ENCODE measurements around the gene TGFBR1. TPM values are rescaled to one million over a fixed set of nuclear protein-coding genes. Genes with fewer than 3 reads are reported as not detected.

Gene TGFBR1
- total and polyA plus RNA-seq, 2 donors (not counting 3 experiments of a cell fraction or from before 2014, with no cell fraction given), result 5.8 to 18.6 TPM

DNA sequence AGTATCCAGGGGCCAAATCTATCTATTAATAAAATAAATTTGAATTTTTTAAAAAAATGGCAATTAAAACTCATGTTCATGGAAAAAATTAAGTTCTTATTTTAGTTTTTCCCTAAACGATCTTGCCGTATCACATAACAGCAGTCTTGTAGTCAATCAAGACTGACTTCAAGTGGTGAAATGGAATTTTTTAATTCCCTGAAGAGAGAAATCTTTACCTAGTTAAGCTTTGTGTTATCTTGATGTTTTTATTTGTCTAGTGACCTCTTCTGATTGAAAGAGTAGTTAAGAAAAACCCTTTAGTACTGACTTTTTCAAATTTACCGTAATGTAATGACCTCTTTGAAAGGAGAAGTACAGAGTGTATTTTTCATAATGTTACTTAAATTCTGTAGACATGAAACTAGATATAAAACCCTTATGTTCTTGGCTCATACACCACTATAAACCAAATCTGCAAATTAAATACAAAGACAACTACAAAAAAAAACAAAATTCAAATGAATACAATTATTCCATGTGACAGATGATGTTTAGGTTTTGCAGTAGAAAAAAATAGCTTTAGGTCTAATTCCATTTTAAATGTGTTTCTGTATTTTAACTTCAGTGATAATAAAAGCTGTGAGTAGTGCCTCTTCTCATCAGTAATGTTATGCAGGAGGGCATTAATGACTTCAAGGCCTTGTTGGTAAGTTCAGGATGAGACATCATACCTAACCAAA, 19.8 kb downstream of the TGFBR1 start:
- Histone ChIP-seq H3K4me1 (ENCODE audit: control insufficient read depth, extremely low read depth, insufficient read depth, low read length) (no peaks in the 10 kb centered on the region), H3K4me3 (replicated peaks in 1 of 3; ENCODE audit: insufficient read depth in 1 of 3, low read depth in 1 of 3, low read length in 3 of 3) (no peak overlapping the region), H3K79me2 (ENCODE audit: control insufficient read depth, insufficient read depth, low read length) (peaks cover 1% of the 10 kb centered on the region), H4K20me1 (replicated peaks; ENCODE audit: control insufficient read depth, extremely low read depth, insufficient read depth, low read length) (peaks cover 2% of the 10 kb centered on the region), H3K4me2 (ENCODE audit: insufficient read depth, low read length) (no peak overlapping the region), H3K9me1 (replicated peaks; ENCODE audit: control insufficient read depth, extremely low read depth, insufficient read depth, low read length) (no peaks in the 10 kb centered on the region), H3K9me3 (replicated peaks; ENCODE audit: control insufficient read depth, insufficient read depth, low read length) (no peaks in the 10 kb centered on the region), H3K27me3 (ENCODE audit: control insufficient read depth in 2 of 2, insufficient read depth in 2 of 2, low read length in 2 of 2) (no peaks in the 10 kb centered on the region), H2AFZ (ENCODE audit: low read depth, low read length) (no peak overlapping the region), H3K9ac (replicated peaks; ENCODE audit: extremely low read depth, insufficient read depth, low read length) (no peak overlapping the region), H3K36me3 (ENCODE audit: control insufficient read depth in 2 of 2, extremely low read depth in 1 of 2, insufficient read depth in 2 of 2, low read length in 2 of 2) (no peaks in the 10 kb centered on the region), H3K27ac (ENCODE audit: insufficient read depth, low read depth, low read length) (no peak overlapping the region)
- dilution Hi-C loops (cut with MboI; ENCODE audit: extremely low pct_ligation_motif_present, low sequenced_read_pairs) (no loop called here), intact Hi-C loops (cut with micrococcal nuclease) (no loop called here)
- CTCF ChIA-PET, result no interaction called here
- POLR2A ChIA-PET, result no interaction called here
- no peak for DNase-seq (ENCODE audit: low read depth, low spot score)
- no peak for FAIRE-seq
- BruUV-seq (replicated peaks), result no TSS peak
- no peak for TF ChIP-seq POLR2A (IDR thresholded peaks at IDR 0.05; ENCODE audit: low read depth, low read length)
- no peak for TF ChIP-seq GATA2 (IDR thresholded peaks at IDR 0.05; ENCODE audit: insufficient read depth, insufficient read length, low read depth, low read length)
- no peak for TF ChIP-seq JUN (IDR thresholded peaks at IDR 0.05; ENCODE audit: borderline replicate concordance, insufficient read depth, insufficient read length, low read depth)
- no peak for TF ChIP-seq MYC (IDR thresholded peaks at IDR 0.05; ENCODE audit: low read depth, low read length)
- TF ChIP-seq FOS (IDR thresholded peaks at IDR 0.05; ENCODE audit: borderline replicate concordance, insufficient read depth, low read length), result no peak

DNA sequence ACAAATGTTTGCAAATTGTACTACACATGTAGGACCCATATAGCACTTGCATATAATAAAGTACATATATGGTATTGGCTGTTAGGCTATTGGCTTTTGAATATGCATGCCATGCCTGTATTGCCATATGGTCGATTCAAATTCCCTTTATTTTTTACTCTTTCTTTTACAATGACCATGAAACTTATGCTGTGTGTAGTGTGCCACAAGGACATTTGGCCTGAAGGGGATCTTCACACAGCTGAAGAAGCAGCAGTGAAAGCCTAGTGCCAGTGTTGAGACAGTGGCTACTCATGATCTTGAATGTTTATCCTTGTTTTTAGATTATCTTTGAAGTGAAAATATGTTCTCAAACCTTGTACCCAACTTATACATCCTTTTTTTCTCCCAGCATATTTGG, 20.5 kb downstream of the TGFBR1 start:
- Histone ChIP-seq H3K9me1 (replicated peaks; ENCODE audit: control insufficient read depth, extremely low read depth, insufficient read depth, low read length) (no peaks in the 10 kb centered on the region), H3K27ac (ENCODE audit: insufficient read depth, low read depth, low read length) (no peak overlapping the region), H2AFZ (ENCODE audit: low read depth, low read length) (no peak overlapping the region), H3K36me3 (ENCODE audit: control insufficient read depth in 2 of 2, extremely low read depth in 1 of 2, insufficient read depth in 2 of 2, low read length in 2 of 2) (no peaks in the 10 kb centered on the region), H3K4me1 (ENCODE audit: control insufficient read depth, extremely low read depth, insufficient read depth, low read length) (no peaks in the 10 kb centered on the region), H3K27me3 (ENCODE audit: control insufficient read depth in 2 of 2, insufficient read depth in 2 of 2, low read length in 2 of 2) (no peaks in the 10 kb centered on the region), H3K4me3 (replicated peaks in 1 of 3; ENCODE audit: insufficient read depth in 1 of 3, low read depth in 1 of 3, low read length in 3 of 3) (no peak overlapping the region), H3K9ac (replicated peaks; ENCODE audit: extremely low read depth, insufficient read depth, low read length) (no peak overlapping the region), H3K4me2 (ENCODE audit: insufficient read depth, low read length) (no peak overlapping the region), H3K9me3 (replicated peaks; ENCODE audit: control insufficient read depth, insufficient read depth, low read length) (no peaks in the 10 kb centered on the region), H3K79me2 (ENCODE audit: control insufficient read depth, insufficient read depth, low read length) (peaks cover 1% of the 10 kb centered on the region), H4K20me1 (replicated peaks; ENCODE audit: control insufficient read depth, extremely low read depth, insufficient read depth, low read length) (peaks cover under 1% of the 10 kb centered on the region)
- no peak for FAIRE-seq
- ChIA-PET CTCF (no interaction called here), POLR2A (no interaction called here)
- no TSS peak for BruUV-seq (replicated peaks)
- dilution Hi-C loops (cut with MboI; ENCODE audit: extremely low pct_ligation_motif_present, low sequenced_read_pairs) (no loop called here), intact Hi-C loops (cut with micrococcal nuclease) (no loop called here)
- no peak for TF ChIP-seq MYC (IDR thresholded peaks at IDR 0.05; ENCODE audit: low read depth, low read length)
- no peak for TF ChIP-seq GATA2 (IDR thresholded peaks at IDR 0.05; ENCODE audit: insufficient read depth, insufficient read length, low read depth, low read length)
- TF ChIP-seq POLR2AphosphoS5 (IDR thresholded peaks at IDR 0.05; ENCODE audit: insufficient read depth, low read depth, low read length), result no peak
- TF ChIP-seq EZH2 (IDR thresholded peaks at IDR 0.05; ENCODE audit: borderline replicate concordance, low read depth, low read length, severe bottlenecking), result no peak
- no peak for TF ChIP-seq JUN (IDR thresholded peaks at IDR 0.05; ENCODE audit: borderline replicate concordance, insufficient read depth, insufficient read length, low read depth)
- TF ChIP-seq, protein P1, sequence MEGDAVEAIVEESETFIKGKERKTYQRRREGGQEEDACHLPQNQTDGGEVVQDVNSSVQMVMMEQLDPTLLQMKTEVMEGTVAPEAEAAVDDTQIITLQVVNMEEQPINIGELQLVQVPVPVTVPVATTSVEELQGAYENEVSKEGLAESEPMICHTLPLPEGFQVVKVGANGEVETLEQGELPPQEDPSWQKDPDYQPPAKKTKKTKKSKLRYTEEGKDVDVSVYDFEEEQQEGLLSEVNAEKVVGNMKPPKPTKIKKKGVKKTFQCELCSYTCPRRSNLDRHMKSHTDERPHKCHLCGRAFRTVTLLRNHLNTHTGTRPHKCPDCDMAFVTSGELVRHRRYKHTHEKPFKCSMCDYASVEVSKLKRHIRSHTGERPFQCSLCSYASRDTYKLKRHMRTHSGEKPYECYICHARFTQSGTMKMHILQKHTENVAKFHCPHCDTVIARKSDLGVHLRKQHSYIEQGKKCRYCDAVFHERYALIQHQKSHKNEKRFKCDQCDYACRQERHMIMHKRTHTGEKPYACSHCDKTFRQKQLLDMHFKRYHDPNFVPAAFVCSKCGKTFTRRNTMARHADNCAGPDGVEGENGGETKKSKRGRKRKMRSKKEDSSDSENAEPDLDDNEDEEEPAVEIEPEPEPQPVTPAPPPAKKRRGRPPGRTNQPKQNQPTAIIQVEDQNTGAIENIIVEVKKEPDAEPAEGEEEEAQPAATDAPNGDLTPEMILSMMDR (IDR thresholded peaks at IDR 0.05; ENCODE audit: extremely low read depth in 1 of 2, insufficient read depth in 1 of 2, low read depth in 1 of 2, low read length in 2 of 2), result no peak
- TF ChIP-seq, protein P2, sequence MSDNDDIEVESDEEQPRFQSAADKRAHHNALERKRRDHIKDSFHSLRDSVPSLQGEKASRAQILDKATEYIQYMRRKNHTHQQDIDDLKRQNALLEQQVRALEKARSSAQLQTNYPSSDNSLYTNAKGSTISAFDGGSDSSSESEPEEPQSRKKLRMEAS (IDR thresholded peaks at IDR 0.05; ENCODE audit: insufficient read depth, insufficient read length), result no peak
- TF ChIP-seq POLR2A (IDR thresholded peaks at IDR 0.05; ENCODE audit: low read depth, low read length), result no peak
- TF ChIP-seq FOS (IDR thresholded peaks at IDR 0.05; ENCODE audit: borderline replicate concordance, insufficient read depth, low read length), result no peak
- DNase-seq (ENCODE audit: low read depth, low spot score), result no peak
